Activated naive CD8-positive, alpha-beta T cell treated with anti-CD3 and anti-CD28 coated beads, Interleukin-2, amount 10 ng/mL, durations not matched to agents 7 days and 5 days (primary cell): Measurements from ENCODE around the gene ANKRD31. TPM values are rescaled to one million over a fixed set of nuclear protein-coding genes. Genes with fewer than 3 reads are reported as not detected.

Experiments used
- ATAC-seq: fragments of 150-1000 bp; cut with Tn5 transposase; one replicate; pipeline ENCODE4 v1.10.0; 2021; ENCODE audit warnings: low read depth, moderate library complexity
- POLR2A ChIA-PET: fragments of 350-600 bp; sonication (Branson Sonifier 250); formaldehyde crosslinking; loops from one replicate; lab custom pipeline; 2021; ENCODE audit warnings: antibody characterized with exemption; lab: Charles Lee
- DNase-seq: peaks from one replicate; pipeline ENCODE4 v3.0.0; 2021
- H3K27ac Mint-ChIP-seq: one replicate; pipeline ENCODE4 v1.8.0; 2022; ENCODE audit warnings: mild to moderate bottlenecking, mixed read lengths
- H3K27me3 Mint-ChIP-seq: one replicate; pipeline ENCODE4 v1.8.0; 2022; ENCODE audit warnings: mild to moderate bottlenecking, moderate library complexity, mixed read lengths
- H3K36me3 Mint-ChIP-seq: one replicate; pipeline ENCODE4 v1.8.0; 2021; ENCODE audit warnings: mild to moderate bottlenecking, mixed read lengths
- H3K4me1 Mint-ChIP-seq: one replicate; pipeline ENCODE4 v1.8.0; 2021; ENCODE audit warnings: mixed read lengths
- H3K4me3 Mint-ChIP-seq: one replicate; pipeline ENCODE4 v1.8.0; 2022; ENCODE audit warnings: mild to moderate bottlenecking, moderate library complexity, mixed read lengths
- H3K9me3 Mint-ChIP-seq: one replicate; pipeline ENCODE4 v1.8.0; 2021; ENCODE audit warnings: mixed read lengths
- total RNA-seq, 2 experiments: library from RNA; stranded (reverse); gene quantifications; one replicate each; pipeline ENCODE4 v1.2.3, GENCODE V29; 2021

The ANKRD31 gene
- total RNA-seq, 2 experiments from 2014 or later: 0.51 to 0.58 TPM

DNA sequence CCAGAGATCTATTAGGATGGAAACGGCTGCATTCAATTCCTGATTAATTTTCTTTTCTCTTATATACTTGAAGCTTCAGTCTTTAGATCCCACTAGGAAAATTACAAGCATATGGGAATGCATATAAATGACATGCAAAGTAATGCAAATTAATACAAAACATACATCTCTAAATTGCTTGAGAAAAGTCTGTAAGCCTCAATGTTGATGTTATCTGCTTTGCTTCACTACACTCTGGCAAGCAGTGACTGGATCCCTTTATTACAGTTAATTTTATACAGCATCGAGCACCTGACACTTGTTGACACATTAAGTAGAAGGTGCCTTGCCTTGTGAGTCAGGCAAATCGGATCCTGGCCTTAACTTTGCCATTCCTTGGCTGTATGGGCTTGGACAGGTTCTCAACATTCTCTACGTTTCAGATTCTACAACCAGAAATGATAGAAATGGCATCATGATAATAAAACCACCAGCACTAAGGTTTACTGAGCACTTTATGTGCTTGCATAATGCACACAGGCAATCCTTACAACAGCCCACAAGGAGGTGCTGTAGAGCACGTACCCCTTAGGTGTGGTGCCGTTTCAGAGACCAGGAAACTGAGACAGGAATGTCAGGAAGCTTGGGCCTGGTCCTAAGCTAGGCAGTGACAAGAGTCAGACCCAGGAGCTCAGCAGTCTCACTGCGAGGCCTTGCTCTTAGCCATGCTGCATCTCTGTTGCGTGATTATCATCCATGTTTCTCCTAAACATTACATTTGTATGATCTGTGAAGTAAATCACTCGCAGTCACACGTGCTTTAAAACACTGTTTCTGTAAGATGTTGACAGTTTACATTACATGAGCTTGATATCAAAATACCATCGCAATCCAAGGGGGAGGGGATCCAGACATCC, 187.0 kb downstream of the ANKRD31 start:
- DNase-seq (peak; percentile 60), ATAC-seq (peak; percentile 20)
- POLR2A ChIA-PET: interaction anchor here (1.3 to 3.7 kb wide), 2 partner anchors 15 to 187 kb away, joined by 7 to 21 read pairs; partner anchors contain the start of gene ANKRD31
- H3K4me1 Mint-ChIP-seq: peaks cover 67% of the 10 kb centered on the region
- H3K27ac Mint-ChIP-seq: peak overlapping the region; percentile 21
- no peaks in the 10 kb centered on the region for H3K27me3 Mint-ChIP-seq
- peaks cover 1% of the 10 kb centered on the region for H3K9me3 Mint-ChIP-seq
- peak overlapping the region; percentile 94 for H3K4me3 Mint-ChIP-seq
- peaks cover 17% of the 10 kb centered on the region for H3K36me3 Mint-ChIP-seq

DNA sequence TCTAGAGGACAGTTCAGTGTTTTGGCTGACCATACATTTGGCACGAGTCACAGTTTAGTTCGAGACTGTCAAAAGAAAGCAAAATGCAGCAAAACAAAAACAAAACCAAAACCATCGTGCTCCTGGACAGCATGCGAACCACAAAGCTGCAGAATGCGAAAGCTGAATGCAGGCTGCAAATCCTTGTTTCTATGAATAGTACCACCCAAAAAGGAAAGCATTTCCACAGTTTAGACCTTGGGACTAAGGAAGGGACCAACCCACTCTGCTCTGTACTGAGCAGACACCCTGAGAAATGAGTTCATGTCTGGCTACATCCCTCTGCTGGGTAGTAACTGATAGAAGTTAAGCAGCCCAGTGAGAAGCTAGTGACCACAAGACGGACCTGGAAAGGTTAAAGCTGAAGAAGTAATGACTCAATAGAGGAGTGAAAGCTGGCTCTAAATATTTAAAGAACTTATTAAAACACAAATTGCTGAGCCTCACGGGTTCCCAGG, 188.2 kb downstream of the ANKRD31 start:
- H3K4me1 Mint-ChIP-seq: peaks cover 63% of the 10 kb centered on the region
- peak overlapping the region; percentile 66 for H3K4me3 Mint-ChIP-seq
- ATAC-seq: no peak
- POLR2A ChIA-PET: interaction anchor here (0.6 to 3.7 kb wide), 3 partner anchors 8 to 289 kb away, joined by 3 to 21 read pairs (median 5); partner anchors contain the start of genes ANKRD31 and HMGCR
- DNase-seq: no peak
- H3K27me3 Mint-ChIP-seq: no peaks in the 10 kb centered on the region
- H3K36me3 Mint-ChIP-seq: peaks cover 28% of the 10 kb centered on the region
- peaks cover 2% of the 10 kb centered on the region for H3K9me3 Mint-ChIP-seq
- peak overlapping the region; percentile 68 for H3K27ac Mint-ChIP-seq

DNA sequence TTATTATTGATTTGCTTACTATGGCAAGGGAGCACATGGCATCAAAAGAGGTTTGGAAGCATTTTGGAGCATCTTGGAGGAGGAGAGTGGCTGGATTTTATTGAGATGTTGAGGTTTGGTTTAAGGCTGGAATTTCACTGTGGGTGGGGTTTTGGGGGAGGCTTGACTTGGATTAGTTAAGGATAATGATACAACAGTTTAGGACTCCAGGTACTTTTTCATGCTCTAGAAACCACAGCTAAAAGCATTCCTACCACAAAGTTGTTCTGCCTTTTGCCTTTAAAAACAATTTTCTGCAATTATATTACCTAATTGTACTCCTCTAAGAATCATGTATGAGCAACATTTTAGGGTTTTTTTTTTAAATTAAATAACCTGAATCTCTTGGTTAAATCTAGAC, 189.3 kb downstream of the ANKRD31 start:
- H3K4me1 Mint-ChIP-seq: peaks cover 66% of the 10 kb centered on the region
- H3K9me3 Mint-ChIP-seq: peaks cover 3% of the 10 kb centered on the region
- ATAC-seq (no peak), DNase-seq (no peak)
- no peaks in the 10 kb centered on the region for H3K27me3 Mint-ChIP-seq
- peaks cover 35% of the 10 kb centered on the region for H3K36me3 Mint-ChIP-seq
- no peak overlapping the region for H3K4me3 Mint-ChIP-seq
- H3K27ac Mint-ChIP-seq: peak overlapping the region; percentile 22
- POLR2A ChIA-PET: interaction anchor here (1.2 kb wide), 1 partner anchor 290 kb away, joined by 5 read pairs; the partner anchor contains the start of gene HMGCR

DNA sequence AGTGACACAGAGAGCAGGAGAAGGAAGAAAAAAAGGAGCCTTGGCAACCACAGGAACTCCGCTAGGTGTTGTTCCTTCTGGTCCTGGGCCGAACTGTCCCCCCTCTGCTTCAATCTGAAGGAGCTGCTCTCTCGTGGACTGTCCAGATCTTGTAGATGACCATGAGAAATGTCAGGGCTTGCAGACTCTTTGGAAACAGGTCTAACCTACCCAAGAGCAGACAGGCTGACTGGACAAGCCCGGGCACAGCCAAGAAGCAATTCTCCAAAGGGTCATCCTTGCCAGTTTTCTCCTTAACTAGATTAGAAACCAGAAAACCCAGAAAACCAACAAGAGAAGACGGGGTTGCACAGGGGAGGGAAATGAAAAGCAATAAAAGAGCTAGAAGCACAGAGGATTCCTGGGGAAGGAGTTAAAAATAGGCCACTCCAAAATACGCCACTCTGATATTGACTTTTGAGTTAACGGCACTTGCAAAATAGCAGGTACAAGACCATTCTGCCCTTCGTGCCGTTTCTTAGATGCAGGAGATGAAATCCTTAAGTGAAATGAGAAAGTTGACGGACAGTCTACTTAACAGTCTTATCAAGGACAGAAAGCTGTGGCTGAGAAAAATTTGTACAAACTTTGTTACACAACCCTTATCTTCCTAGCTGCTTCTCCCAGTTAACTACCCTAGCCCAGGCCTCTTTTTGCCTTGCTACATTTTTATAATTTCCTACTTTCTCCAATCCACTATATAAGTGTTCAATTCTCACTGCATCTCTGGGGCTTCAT, 190.1 kb downstream of the ANKRD31 start:
- no peak for DNase-seq
- POLR2A ChIA-PET: interaction anchor here (1.1 kb wide), 1 partner anchor 11 kb away, joined by 3 read pairs; no protein-coding TSS in a partner anchor
- Mint-ChIP-seq H3K36me3 (peaks cover 37% of the 10 kb centered on the region), H3K27me3 (no peaks in the 10 kb centered on the region), H3K9me3 (peaks cover 3% of the 10 kb centered on the region), H3K27ac (no peak overlapping the region), H3K4me1 (peaks cover 62% of the 10 kb centered on the region), H3K4me3 (no peak overlapping the region)
- no peak for ATAC-seq

DNA sequence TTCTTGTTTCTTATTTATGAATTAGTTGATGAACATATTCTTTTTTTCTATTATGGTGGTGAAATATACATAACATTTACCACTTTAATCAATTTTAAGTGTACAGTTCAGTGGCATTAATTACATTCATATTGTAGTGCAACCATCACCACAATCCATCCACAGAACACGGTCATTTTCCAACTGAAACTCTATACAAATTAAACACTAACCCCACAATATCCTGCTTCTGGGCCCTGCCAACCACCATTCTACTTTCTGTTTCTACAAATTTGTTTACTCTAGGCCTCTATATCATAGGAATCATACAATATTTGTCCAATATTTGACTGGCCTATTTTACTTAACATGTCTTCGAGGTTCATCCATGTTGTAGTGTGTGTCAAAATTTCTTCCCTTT, 191.6 kb downstream of the ANKRD31 start:
- POLR2A ChIA-PET: no interaction called here
- DNase-seq: no peak
- no peaks in the 10 kb centered on the region for H3K27me3 Mint-ChIP-seq
- H3K4me1 Mint-ChIP-seq: peaks cover 48% of the 10 kb centered on the region
- peaks cover 41% of the 10 kb centered on the region for H3K36me3 Mint-ChIP-seq
- peaks cover 3% of the 10 kb centered on the region for H3K9me3 Mint-ChIP-seq
- H3K4me3 Mint-ChIP-seq: no peak overlapping the region
- no peak for ATAC-seq
- H3K27ac Mint-ChIP-seq: peak overlapping the region; percentile 18

DNA sequence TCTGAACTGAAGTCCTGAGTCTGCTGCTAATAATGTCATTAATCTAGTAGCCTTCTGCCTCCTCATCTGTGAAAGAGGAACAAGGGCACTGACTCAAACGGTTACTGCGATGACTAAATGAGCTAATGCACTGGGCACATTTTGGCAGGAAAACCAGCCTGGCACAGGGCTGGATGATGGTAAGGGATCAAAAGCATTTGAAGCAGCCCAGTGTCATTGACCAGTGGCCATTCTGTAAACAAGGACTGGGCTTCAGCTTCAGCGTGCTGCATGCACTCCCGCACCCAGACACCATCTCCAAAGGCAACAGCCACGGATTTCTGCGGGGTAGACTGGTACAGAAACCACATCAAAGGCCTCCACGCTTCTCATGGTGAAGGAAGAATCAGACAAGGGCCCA, 192.3 kb downstream of the ANKRD31 start:
- Mint-ChIP-seq H3K27ac (no peak overlapping the region), H3K27me3 (no peaks in the 10 kb centered on the region), H3K9me3 (peaks cover 3% of the 10 kb centered on the region), H3K4me1 (peaks cover 42% of the 10 kb centered on the region), H3K36me3 (peaks cover 47% of the 10 kb centered on the region), H3K4me3 (no peak overlapping the region)
- ATAC-seq (no peak), DNase-seq (no peak)
- POLR2A ChIA-PET: interaction anchor here (1.0 kb wide), 1 partner anchor 9 kb away, joined by 3 read pairs; no protein-coding TSS in a partner anchor

DNA sequence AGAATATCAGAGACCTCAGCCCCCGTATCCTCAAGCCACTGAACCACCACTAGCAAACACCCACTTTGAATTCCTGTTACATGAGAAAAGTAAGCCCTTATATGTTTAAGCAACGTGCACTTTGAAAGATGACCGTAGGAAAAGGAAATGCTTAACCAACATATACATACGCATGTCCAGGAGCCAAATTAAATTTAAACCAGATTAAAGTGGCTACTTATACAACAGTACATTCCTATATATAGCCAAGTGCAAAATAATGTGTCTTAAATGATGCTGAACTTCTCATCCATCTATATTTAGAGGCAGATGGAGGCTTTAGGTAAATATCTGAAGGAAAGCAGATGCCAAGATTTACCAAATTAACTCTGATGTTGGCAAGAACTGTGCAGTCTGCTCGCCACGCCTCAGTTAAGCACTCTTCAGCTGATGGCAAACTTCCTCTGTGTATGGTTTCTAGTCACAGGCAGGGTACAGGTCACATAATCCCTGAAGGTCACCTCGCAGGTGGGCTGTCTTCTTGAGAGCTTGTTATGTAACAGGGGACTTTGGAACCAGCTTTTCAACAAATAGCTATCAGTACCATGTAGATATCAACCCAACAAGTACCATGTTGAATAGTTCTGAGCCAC, 192.9 kb downstream of the ANKRD31 start:
- POLR2A ChIA-PET: interaction anchor here (1.0 kb wide), 1 partner anchor 10 kb away, joined by 3 read pairs; no protein-coding TSS in a partner anchor
- peaks cover 3% of the 10 kb centered on the region for H3K9me3 Mint-ChIP-seq
- H3K27me3 Mint-ChIP-seq: no peaks in the 10 kb centered on the region
- ATAC-seq (no peak), DNase-seq (no peak)
- H3K36me3 Mint-ChIP-seq: peaks cover 48% of the 10 kb centered on the region
- no peak overlapping the region for H3K27ac Mint-ChIP-seq
- H3K4me3 Mint-ChIP-seq: no peak overlapping the region
- H3K4me1 Mint-ChIP-seq: peaks cover 36% of the 10 kb centered on the region

DNA sequence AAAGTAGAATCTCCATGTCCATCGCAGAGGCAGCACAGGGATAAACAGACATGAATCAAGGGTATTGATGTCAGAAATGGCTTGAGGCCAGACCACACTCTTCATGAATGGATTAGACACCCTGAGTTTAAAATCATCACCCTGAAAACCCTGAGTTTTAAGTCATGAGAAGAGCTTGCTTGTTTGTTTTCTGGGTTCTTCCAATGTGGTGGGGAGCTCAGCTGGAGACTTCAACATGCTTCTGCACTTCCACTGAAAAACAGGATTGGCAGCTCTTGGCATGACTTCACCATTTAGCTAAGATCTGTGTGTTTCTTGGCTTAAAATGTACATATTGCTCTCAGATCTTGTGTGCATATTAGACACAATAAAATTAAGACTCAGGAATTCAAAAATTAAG, 194.2 kb downstream of the ANKRD31 start:
- DNase-seq (no peak), ATAC-seq (no peak)
- H3K4me3 Mint-ChIP-seq: no peak overlapping the region
- H3K27me3 Mint-ChIP-seq: no peaks in the 10 kb centered on the region
- peaks cover 24% of the 10 kb centered on the region for H3K4me1 Mint-ChIP-seq
- H3K27ac Mint-ChIP-seq: no peak overlapping the region
- peaks cover 3% of the 10 kb centered on the region for H3K9me3 Mint-ChIP-seq
- H3K36me3 Mint-ChIP-seq: peaks cover 48% of the 10 kb centered on the region
- POLR2A ChIA-PET: no interaction called here

DNA sequence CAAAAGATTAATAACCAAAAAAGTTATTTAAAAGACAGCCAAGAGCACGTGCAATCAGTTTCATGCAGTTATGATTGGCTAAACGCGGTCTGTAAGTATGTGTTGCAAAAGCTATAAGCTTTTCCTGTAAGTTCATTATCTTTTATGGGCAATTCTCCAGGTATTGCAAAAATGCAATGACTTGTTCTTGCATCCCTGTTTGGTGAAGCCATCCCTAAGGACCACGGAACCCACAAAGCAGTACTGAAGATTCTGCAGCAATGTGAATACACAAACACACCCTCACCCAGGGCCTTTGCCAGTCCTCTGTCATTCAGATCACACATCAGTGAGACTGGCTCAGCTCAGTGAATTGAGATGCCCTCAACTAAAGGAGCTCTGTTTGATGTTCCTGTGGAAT, 195.7 kb downstream of the ANKRD31 start:
- no peak for ATAC-seq
- peaks cover 26% of the 10 kb centered on the region for H3K4me1 Mint-ChIP-seq
- no peak overlapping the region for H3K27ac Mint-ChIP-seq
- peaks cover 3% of the 10 kb centered on the region for H3K9me3 Mint-ChIP-seq
- no peak for DNase-seq
- POLR2A ChIA-PET: no interaction called here
- H3K36me3 Mint-ChIP-seq: peaks cover 49% of the 10 kb centered on the region
- no peaks in the 10 kb centered on the region for H3K27me3 Mint-ChIP-seq
- H3K4me3 Mint-ChIP-seq: no peak overlapping the region

DNA sequence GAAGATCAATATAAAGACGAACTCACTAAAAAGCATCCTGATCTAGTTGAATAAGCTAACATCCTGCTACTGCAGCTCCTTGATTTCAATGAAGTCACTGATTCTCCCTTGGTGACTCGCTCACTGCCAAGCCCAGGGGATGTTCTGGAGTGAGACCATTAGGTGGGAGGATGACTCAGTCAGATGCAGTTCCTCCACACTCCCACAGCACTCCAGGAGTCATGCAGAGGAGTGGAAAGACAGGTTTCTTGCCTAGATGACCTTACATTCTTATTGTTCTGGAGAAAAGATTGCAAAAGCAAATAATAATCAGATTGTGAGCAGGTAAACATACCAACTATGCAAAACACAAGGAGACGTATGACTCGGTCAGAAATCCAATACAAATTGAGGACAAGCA, 199.6 kb downstream of the ANKRD31 start:
- POLR2A ChIA-PET: interaction anchor here (1.0 kb wide), 1 partner anchor 52 kb away, joined by 4 read pairs; no protein-coding TSS in a partner anchor
- ATAC-seq (no peak), DNase-seq (no peak)
- Mint-ChIP-seq H3K36me3 (peaks cover 36% of the 10 kb centered on the region), H3K4me1 (peaks cover 20% of the 10 kb centered on the region), H3K27me3 (no peaks in the 10 kb centered on the region), H3K9me3 (no peaks in the 10 kb centered on the region), H3K27ac (no peak overlapping the region), H3K4me3 (no peak overlapping the region)

DNA sequence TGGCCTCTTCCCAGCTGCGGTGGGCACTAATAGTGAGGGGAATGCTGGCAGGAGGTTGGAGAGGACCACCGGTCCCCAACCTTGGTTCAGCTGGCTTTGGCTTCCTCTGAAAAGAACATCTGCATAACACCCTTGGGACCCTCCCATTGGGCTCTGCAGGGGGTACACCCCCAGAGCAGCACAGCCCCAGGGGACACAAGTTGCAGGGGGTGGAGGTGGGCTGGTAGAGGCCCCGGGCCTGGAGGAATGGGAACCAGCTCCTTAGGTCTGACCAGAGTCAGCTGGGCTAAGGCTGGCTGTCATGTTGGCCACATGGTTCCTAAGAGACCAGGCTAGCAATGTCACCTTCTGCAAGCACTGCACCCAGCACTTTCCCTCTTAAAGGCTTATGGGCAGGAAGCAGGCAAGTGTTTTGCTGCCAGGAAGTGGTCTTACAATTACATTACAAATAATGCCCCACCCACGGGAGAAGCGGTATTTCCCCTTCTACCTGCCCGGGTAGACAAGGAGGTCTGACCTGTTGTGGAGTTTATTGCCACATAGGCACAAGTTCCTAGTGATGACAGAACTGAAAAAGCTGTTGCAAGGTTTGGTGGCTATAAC, 202.4 kb downstream of the ANKRD31 start:
- H3K4me3 Mint-ChIP-seq: peak overlapping the region; percentile 19
- peak overlapping the region; percentile 70 for H3K27ac Mint-ChIP-seq
- H3K9me3 Mint-ChIP-seq: no peaks in the 10 kb centered on the region
- no peaks in the 10 kb centered on the region for H3K27me3 Mint-ChIP-seq
- peaks cover 29% of the 10 kb centered on the region for H3K36me3 Mint-ChIP-seq
- peaks cover 20% of the 10 kb centered on the region for H3K4me1 Mint-ChIP-seq
- ATAC-seq: peak; percentile 98
- POLR2A ChIA-PET: interaction anchor here (0.9 to 2.0 kb wide), 5 partner anchors 16 to 202 kb away, joined by 3 to 13 read pairs (median 5); partner anchors contain the start of gene GCNT4
- DNase-seq: peak; percentile 50

DNA sequence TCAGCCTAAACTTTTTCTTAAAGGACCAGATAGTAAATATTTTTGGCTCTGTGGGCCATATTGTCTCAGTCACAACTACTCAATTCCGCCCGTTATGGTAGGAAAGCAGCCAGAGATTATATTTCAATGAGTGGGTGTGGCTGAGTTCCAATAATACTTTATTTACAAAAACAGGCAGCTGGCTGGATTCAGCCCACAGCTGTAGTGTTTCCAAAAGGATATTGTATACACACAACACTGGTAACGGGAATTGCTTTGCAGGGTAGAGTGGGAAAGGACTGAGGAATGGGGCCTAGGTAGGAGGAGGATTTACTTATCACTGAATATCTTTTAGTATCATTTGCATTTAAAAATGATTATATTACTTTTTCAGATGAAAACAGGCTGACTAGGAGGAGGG, 205.3 kb downstream of the ANKRD31 start:
- peaks cover 19% of the 10 kb centered on the region for H3K36me3 Mint-ChIP-seq
- peaks cover 1% of the 10 kb centered on the region for H3K27me3 Mint-ChIP-seq
- no peaks in the 10 kb centered on the region for H3K9me3 Mint-ChIP-seq
- H3K4me1 Mint-ChIP-seq: peaks cover 26% of the 10 kb centered on the region
- H3K4me3 Mint-ChIP-seq: no peak overlapping the region
- POLR2A ChIA-PET: no interaction called here
- DNase-seq (no peak), ATAC-seq (no peak)
- H3K27ac Mint-ChIP-seq: no peak overlapping the region
